ENCODE measurements around the gene TRRAP.
A peak's percentile ranks its signal among the peaks of the same experiment; 100 is the strongest.

The TRRAP gene

GRCh38 chr7:99035723-99036545, 157.6 kb downstream of the TRRAP start:
- H3K27me3 ChIP-seq (ENCODE audit: insufficient read depth, poor library complexity, severe bottlenecking), result no peaks in the 10 kb centered on the region
- TF ChIP-seq, protein P1, sequence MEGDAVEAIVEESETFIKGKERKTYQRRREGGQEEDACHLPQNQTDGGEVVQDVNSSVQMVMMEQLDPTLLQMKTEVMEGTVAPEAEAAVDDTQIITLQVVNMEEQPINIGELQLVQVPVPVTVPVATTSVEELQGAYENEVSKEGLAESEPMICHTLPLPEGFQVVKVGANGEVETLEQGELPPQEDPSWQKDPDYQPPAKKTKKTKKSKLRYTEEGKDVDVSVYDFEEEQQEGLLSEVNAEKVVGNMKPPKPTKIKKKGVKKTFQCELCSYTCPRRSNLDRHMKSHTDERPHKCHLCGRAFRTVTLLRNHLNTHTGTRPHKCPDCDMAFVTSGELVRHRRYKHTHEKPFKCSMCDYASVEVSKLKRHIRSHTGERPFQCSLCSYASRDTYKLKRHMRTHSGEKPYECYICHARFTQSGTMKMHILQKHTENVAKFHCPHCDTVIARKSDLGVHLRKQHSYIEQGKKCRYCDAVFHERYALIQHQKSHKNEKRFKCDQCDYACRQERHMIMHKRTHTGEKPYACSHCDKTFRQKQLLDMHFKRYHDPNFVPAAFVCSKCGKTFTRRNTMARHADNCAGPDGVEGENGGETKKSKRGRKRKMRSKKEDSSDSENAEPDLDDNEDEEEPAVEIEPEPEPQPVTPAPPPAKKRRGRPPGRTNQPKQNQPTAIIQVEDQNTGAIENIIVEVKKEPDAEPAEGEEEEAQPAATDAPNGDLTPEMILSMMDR (IDR thresholded peaks at IDR 0.05; ENCODE audit: poor library complexity, severe bottlenecking), result no peak
- DNase-seq (ENCODE audit: low spot score) (no peak), ATAC-seq (ENCODE audit: low read depth) (no peak)
- H3K27ac ChIP-seq (ENCODE audit: poor library complexity, severe bottlenecking), result no peak overlapping the region
- no peak overlapping the region for H3K4me3 ChIP-seq (ENCODE audit: severe bottlenecking)
- peaks cover 93% of the 10 kb centered on the region for H3K36me3 ChIP-seq (ENCODE audit: low read depth)
- H3K4me1 ChIP-seq (ENCODE audit: insufficient read depth, poor library complexity, severe bottlenecking), result no peaks in the 10 kb centered on the region
- no peaks in the 10 kb centered on the region for H3K9me3 ChIP-seq (ENCODE audit: severe bottlenecking)

DNA sequence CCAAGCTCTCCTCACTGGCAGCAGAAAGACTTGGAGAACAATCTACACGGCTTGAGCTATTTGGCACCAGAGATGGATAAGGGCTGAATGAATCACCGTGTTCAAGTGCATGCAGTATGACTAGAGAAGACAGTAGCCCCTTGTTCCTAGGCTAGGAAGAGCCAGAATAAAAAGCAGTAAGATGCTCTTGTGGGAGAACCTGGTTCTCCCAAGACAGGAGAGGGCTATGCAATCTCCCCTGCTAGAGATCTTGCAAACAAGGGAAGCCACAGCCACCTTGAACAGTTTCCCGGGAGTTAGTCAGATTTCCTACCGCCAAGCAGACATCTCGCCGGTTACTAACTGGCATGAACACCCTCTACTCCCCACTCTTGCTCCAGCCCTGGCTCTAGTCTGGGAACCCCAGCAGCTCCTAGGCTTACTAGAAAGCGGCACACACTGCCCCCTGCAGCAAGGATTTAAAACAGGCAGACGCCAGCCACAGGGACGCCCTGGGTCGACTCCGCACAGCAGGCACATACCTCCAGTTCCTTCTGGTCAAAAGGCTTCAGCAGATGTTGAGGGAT, 158.3 kb downstream of the TRRAP start:
- Histone ChIP-seq H3K4me1 (ENCODE audit: insufficient read depth, poor library complexity, severe bottlenecking) (no peaks in the 10 kb centered on the region), H3K27ac (ENCODE audit: poor library complexity, severe bottlenecking) (no peak overlapping the region), H3K9me3 (ENCODE audit: severe bottlenecking) (no peaks in the 10 kb centered on the region), H3K36me3 (ENCODE audit: low read depth) (peaks cover 93% of the 10 kb centered on the region), H3K27me3 (ENCODE audit: insufficient read depth, poor library complexity, severe bottlenecking) (no peaks in the 10 kb centered on the region), H3K4me3 (ENCODE audit: severe bottlenecking) (no peak overlapping the region)
- DNase-seq (ENCODE audit: low spot score) (no peak), ATAC-seq (ENCODE audit: low read depth) (0 out of 3 replicates have a peak, but pooled peaks have one; percentile 5)
- TF ChIP-seq, protein P1 (IDR thresholded peaks at IDR 0.05; ENCODE audit: poor library complexity, severe bottlenecking), result no peak

GRCh38 chr7:99037327-99037940, 159.1 kb downstream of the TRRAP start:
- Histone ChIP-seq H3K4me1 (ENCODE audit: insufficient read depth, poor library complexity, severe bottlenecking) (no peaks in the 10 kb centered on the region), H3K27ac (ENCODE audit: poor library complexity, severe bottlenecking) (no peak overlapping the region), H3K4me3 (ENCODE audit: severe bottlenecking) (no peak overlapping the region), H3K27me3 (ENCODE audit: insufficient read depth, poor library complexity, severe bottlenecking) (no peaks in the 10 kb centered on the region), H3K36me3 (ENCODE audit: low read depth) (peaks cover 93% of the 10 kb centered on the region), H3K9me3 (ENCODE audit: severe bottlenecking) (no peaks in the 10 kb centered on the region)
- ATAC-seq (ENCODE audit: low read depth) (no peak), DNase-seq (ENCODE audit: low spot score) (no peak)
- TF ChIP-seq, protein P1 (IDR thresholded peaks at IDR 0.05; ENCODE audit: poor library complexity, severe bottlenecking), result no peak

DNA sequence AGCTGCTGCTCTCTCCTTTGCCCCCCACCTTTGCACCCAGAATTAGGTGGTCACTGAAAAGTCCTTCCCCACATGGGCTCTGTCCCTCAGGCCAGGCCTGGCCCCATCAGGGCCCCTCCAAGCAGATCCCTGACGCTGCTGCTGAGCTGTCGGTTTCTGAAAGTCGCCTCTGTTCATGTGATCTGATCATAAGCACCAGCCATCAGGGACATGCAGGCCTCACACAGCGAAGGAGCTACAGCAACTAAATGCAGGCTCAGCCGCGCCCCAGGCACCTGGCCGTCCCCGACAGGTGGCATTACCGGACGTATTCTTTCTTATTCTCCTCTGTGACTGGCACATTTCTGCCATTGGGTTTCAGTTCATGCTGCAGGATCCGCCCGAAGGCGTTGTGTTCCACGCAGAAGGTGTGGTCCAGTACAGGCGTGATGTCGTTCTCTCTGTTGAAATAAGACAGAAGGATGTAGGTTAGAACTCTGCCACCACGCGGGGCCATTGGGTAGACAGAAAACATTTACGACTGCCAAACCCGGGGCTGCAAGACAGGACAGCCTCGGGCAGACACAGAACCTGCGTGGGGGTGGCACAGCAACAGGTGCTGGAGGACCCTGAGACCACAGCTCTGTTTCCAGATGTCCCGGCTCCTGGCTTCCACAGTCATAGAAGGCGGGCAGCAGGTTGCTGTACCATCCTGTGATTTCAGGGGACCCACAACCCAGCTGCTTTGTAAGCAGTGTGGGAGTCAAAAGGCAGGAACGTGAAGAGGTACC, 159.9 kb downstream of the TRRAP start:
- H3K9me3 ChIP-seq (ENCODE audit: severe bottlenecking), result no peaks in the 10 kb centered on the region
- no peaks in the 10 kb centered on the region for H3K4me1 ChIP-seq (ENCODE audit: insufficient read depth, poor library complexity, severe bottlenecking)
- H3K27me3 ChIP-seq (ENCODE audit: insufficient read depth, poor library complexity, severe bottlenecking), result no peaks in the 10 kb centered on the region
- H3K27ac ChIP-seq (ENCODE audit: poor library complexity, severe bottlenecking), result no peak overlapping the region
- ATAC-seq (ENCODE audit: low read depth), result no peak
- no peak for DNase-seq (ENCODE audit: low spot score)
- H3K4me3 ChIP-seq (ENCODE audit: severe bottlenecking), result no peak overlapping the region
- TF ChIP-seq, protein P1 (IDR thresholded peaks at IDR 0.05; ENCODE audit: poor library complexity, severe bottlenecking), result no peak
- peaks cover 93% of the 10 kb centered on the region for H3K36me3 ChIP-seq (ENCODE audit: low read depth)

All from RWPE2 (cell line).